ENCODE results near the gene WDR83.

Gene WDR83

DNA sequence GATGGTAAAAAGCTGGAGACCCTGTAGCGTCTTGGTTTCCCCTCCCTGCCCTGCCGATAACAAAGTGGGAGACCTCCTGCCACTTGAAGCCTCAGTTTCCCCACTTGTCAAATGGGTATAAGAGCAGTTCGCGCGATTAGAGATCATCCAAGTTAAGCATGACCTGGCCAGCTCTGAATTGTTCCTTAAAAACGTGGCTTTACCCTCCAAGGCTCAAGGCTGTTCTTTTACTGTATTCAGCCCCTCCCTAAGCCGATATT is 56.7 kb downstream of the WDR83 start:
- TF ChIP-seq CTCF (IDR thresholded peaks at IDR 0.05; ENCODE audit: control extremely low read depth, extremely low read depth, low read depth, missing control alignments): no peak
- CTCF ChIA-PET: interaction anchor here (0.7 to 3.5 kb wide), 11 partner anchors 10 to 125 kb away, joined by 3 to 19 read pairs (median 6); partner anchors contain the start of gene TRIR
- no peak for DNase-seq (ENCODE audit: extremely low spot score)
- POLR2A ChIA-PET: interaction anchor here (0.5 to 2.0 kb wide), 4 partner anchors 10 to 111 kb away, joined by 4 to 17 read pairs (median 6); partner anchors contain the start of gene DHPS

DNA sequence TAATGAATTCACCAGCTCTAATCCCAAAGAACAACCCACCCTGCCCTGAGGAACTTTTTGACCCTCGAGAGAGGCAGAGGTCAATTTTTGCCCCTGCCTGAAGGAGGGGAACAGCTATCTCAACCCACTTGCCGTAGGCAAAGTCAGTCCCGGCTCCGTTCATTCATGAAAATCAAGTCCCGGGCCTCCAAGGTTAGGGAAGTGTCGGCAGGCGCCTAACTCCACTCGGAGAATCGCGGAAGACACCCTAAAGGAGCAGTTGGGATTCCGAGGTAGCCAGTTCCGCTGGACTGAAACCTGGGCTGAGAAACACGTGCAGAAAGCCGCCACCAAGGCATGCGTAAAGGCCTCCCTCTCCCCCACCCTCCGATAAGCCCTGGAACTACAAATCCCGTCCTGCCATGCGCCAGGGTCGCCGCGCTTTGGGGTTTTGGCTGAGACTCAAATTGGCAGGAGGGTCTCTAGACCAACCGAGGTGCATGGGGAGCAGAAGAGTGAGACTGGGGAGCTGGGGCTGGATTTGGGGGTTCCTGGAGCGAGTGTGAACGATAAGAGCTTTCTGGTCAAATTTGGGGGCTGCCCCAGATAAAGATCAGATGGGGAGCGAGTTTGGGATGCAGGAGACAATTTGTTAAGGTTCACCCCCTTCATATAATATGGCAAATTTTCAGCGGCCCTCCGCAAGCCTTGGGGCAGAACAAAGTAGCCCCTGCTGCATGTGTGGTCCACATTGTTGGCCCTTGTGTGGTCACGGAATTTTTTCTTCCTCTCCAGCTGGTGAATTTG is 57.2 kb downstream of the WDR83 start, which contains the start of gene TNPO2:
TNPO2 (minus strand) TSS at position 292 of the 786 bp plus-strand sequence. CDS start 2,955 bp downstream, outside the sequence.
- no peak for TF ChIP-seq CTCF (IDR thresholded peaks at IDR 0.05; ENCODE audit: control extremely low read depth, extremely low read depth, low read depth, missing control alignments)
- ChIA-PET POLR2A (interaction anchor here (0.9 to 2.0 kb wide), 2 partner anchors 11 to 43 kb away, joined by 6 to 17 read pairs; partner anchors contain the start of gene DHPS), CTCF (interaction anchor here (0.7 to 3.5 kb wide), 11 partner anchors 10 to 124 kb away, joined by 3 to 19 read pairs (median 6); partner anchors contain the start of gene TRIR)
- DNase-seq (ENCODE audit: extremely low spot score): peak; percentile 81

Data from GM10248 (cell line).